Measurements from ENCODE around the gene EXO1. TPM values are rescaled to one million over a fixed set of nuclear protein-coding genes. Genes with fewer than 3 reads are reported as not detected.

EXO1 gene
- total RNA-seq, 1 donor, result 0.94 TPM

GRCh38 chr1:241896670-241896962 lies 48.6 kb downstream of the EXO1 start:
- H3K27me3 ChIP-seq (ENCODE audit: insufficient read depth, low read length), result no peaks in the 10 kb centered on the region
- H3K4me3 ChIP-seq (ENCODE audit: low read length), result no peak overlapping the region
- peaks cover 6% of the 10 kb centered on the region for H3K4me1 ChIP-seq (ENCODE audit: insufficient read depth, low read length)
- no peaks in the 10 kb centered on the region for H3K9me3 ChIP-seq (ENCODE audit: low read depth, low read length)

- H3K4me3 ChIP-seq (ENCODE audit: low read length), result no peak overlapping the region
- no peaks in the 10 kb centered on the region for H3K27me3 ChIP-seq (ENCODE audit: insufficient read depth, low read length)
- H3K4me1 ChIP-seq (ENCODE audit: insufficient read depth, low read length), result peaks cover 6% of the 10 kb centered on the region
- no peaks in the 10 kb centered on the region for H3K9me3 ChIP-seq (ENCODE audit: low read depth, low read length)
These were observed 51.2 kb downstream of the EXO1 start for GRCh38 chr1:241899210-241899609.

GRCh38 chr1:241900381-241900780 lies 52.4 kb downstream of the EXO1 start:
- peaks cover 6% of the 10 kb centered on the region for H3K4me1 ChIP-seq (ENCODE audit: insufficient read depth, low read length)
- no peaks in the 10 kb centered on the region for H3K27me3 ChIP-seq (ENCODE audit: insufficient read depth, low read length)
- no peak overlapping the region for H3K4me3 ChIP-seq (ENCODE audit: low read length)
- no peaks in the 10 kb centered on the region for H3K9me3 ChIP-seq (ENCODE audit: low read depth, low read length)

- no peaks in the 10 kb centered on the region for H3K27me3 ChIP-seq (ENCODE audit: insufficient read depth, low read length)
- peaks cover 6% of the 10 kb centered on the region for H3K4me1 ChIP-seq (ENCODE audit: insufficient read depth, low read length)
- H3K9me3 ChIP-seq (ENCODE audit: low read depth, low read length), result no peaks in the 10 kb centered on the region
- H3K4me3 ChIP-seq (ENCODE audit: low read length), result no peak overlapping the region
These were observed 54.5 kb downstream of the EXO1 start for GRCh38 chr1:241902391-241903065.

- Histone ChIP-seq H3K9me3 (ENCODE audit: low read depth, low read length) (no peaks in the 10 kb centered on the region), H3K4me1 (ENCODE audit: insufficient read depth, low read length) (no peaks in the 10 kb centered on the region), H3K4me3 (ENCODE audit: low read length) (no peak overlapping the region), H3K27me3 (ENCODE audit: insufficient read depth, low read length) (no peaks in the 10 kb centered on the region)
These were observed 68.2 kb downstream of the EXO1 start for GRCh38 chr1:241916196-241916595.

GRCh38 chr1:241917487-241917886 lies 69.5 kb downstream of the EXO1 start:
- no peaks in the 10 kb centered on the region for H3K27me3 ChIP-seq (ENCODE audit: insufficient read depth, low read length)
- H3K4me1 ChIP-seq (ENCODE audit: insufficient read depth, low read length), result no peaks in the 10 kb centered on the region
- H3K9me3 ChIP-seq (ENCODE audit: low read depth, low read length), result no peaks in the 10 kb centered on the region
- no peak overlapping the region for H3K4me3 ChIP-seq (ENCODE audit: low read length)

GRCh38 chr1:241918879-241919278 lies 70.9 kb downstream of the EXO1 start:
- Histone ChIP-seq H3K4me3 (ENCODE audit: low read length) (no peak overlapping the region), H3K27me3 (ENCODE audit: insufficient read depth, low read length) (no peaks in the 10 kb centered on the region), H3K9me3 (ENCODE audit: low read depth, low read length) (no peaks in the 10 kb centered on the region), H3K4me1 (ENCODE audit: insufficient read depth, low read length) (no peaks in the 10 kb centered on the region)

GRCh38 chr1:241924080-241924808 lies 76.2 kb downstream of the EXO1 start:
- Histone ChIP-seq H3K9me3 (ENCODE audit: low read depth, low read length) (no peaks in the 10 kb centered on the region), H3K4me3 (ENCODE audit: low read length) (no peak overlapping the region), H3K4me1 (ENCODE audit: insufficient read depth, low read length) (no peaks in the 10 kb centered on the region), H3K27me3 (ENCODE audit: insufficient read depth, low read length) (no peaks in the 10 kb centered on the region)

- no peaks in the 10 kb centered on the region for H3K27me3 ChIP-seq (ENCODE audit: insufficient read depth, low read length)
These were observed 78.1 kb downstream of the EXO1 start for GRCh38 chr1:241926141-241926540.

GRCh38 chr1:241927321-241927720 lies 79.3 kb downstream of the EXO1 start:
- Histone ChIP-seq H3K4me3 (ENCODE audit: low read length) (no peak overlapping the region), H3K9me3 (ENCODE audit: low read depth, low read length) (no peaks in the 10 kb centered on the region), H3K4me1 (ENCODE audit: insufficient read depth, low read length) (no peaks in the 10 kb centered on the region), H3K27me3 (ENCODE audit: insufficient read depth, low read length) (no peaks in the 10 kb centered on the region)

More at GRCh38 chr1:241926141-241926540, 78.1 kb downstream of the EXO1 start:
- Histone ChIP-seq H3K4me3 (ENCODE audit: low read length) (no peak overlapping the region), H3K4me1 (ENCODE audit: insufficient read depth, low read length) (no peaks in the 10 kb centered on the region), H3K9me3 (ENCODE audit: low read depth, low read length) (no peaks in the 10 kb centered on the region)

GRCh38 chr1:241932845-241933244 lies 84.8 kb downstream of the EXO1 start:
- Histone ChIP-seq H3K9me3 (ENCODE audit: low read depth, low read length) (no peaks in the 10 kb centered on the region), H3K4me1 (ENCODE audit: insufficient read depth, low read length) (no peaks in the 10 kb centered on the region), H3K4me3 (ENCODE audit: low read length) (no peak overlapping the region), H3K27me3 (ENCODE audit: insufficient read depth, low read length) (no peaks in the 10 kb centered on the region)

- Histone ChIP-seq H3K27me3 (ENCODE audit: insufficient read depth, low read length) (no peaks in the 10 kb centered on the region), H3K4me3 (ENCODE audit: low read length) (no peak overlapping the region), H3K9me3 (ENCODE audit: low read depth, low read length) (no peaks in the 10 kb centered on the region), H3K4me1 (ENCODE audit: insufficient read depth, low read length) (no peaks in the 10 kb centered on the region)
These were observed 86.3 kb downstream of the EXO1 start for GRCh38 chr1:241934201-241934848.

- no peaks in the 10 kb centered on the region for H3K27me3 ChIP-seq (ENCODE audit: insufficient read depth, low read length)
- H3K4me3 ChIP-seq (ENCODE audit: low read length), result no peak overlapping the region
- H3K4me1 ChIP-seq (ENCODE audit: insufficient read depth, low read length), result no peaks in the 10 kb centered on the region
- H3K9me3 ChIP-seq (ENCODE audit: low read depth, low read length), result no peaks in the 10 kb centered on the region
These were observed 86.9 kb downstream of the EXO1 start for GRCh38 chr1:241934866-241935265.

All from mononuclear cell (primary cell).